ENCODE measurements around the gene G2E3. TPM values are rescaled to one million over a fixed set of nuclear protein-coding genes. Genes with fewer than 3 reads are reported as not detected.
"Not testable (repeated sequence)": the region's sequence is repeated elsewhere in the genome, so short reads cannot be mapped to it uniquely, and the experiment has no call there.

The G2E3 gene
- total RNA-seq, 4 donors from 2014 or later: 4.1 to 15.6 (median 11.7) TPM

DNA sequence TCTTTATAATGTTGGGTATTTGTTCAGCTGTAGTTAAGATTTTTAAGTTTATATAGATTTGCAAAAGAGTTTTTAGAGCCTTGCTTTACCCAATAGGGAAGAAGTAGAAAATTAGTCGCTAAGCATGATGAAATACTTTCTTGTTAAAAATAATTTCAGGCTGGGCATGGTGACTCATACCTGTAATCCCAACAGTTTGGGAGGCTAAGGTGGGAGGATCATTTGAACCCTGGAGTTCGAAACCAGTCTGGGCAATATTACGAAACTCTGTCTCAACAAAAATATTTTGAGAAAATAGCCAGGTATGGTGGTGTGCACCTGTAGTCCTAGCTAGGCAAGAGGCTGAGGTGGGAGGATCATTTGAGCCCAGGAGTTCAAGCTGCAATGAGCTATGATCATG is 44.4 kb downstream of the G2E3 start:
- no peak overlapping the region for H3K4me3 ChIP-seq
- no peaks in the 10 kb centered on the region for H3K27me3 ChIP-seq
- peaks cover 0 to 91% (median 0%) of the 10 kb centered on the region in 3 donors for H3K36me3 ChIP-seq
- intact Hi-C loops (cut with DNase I): no loop called here
- no peak overlapping the region for H3K27ac ChIP-seq
- TF ChIP-seq, protein P1, sequence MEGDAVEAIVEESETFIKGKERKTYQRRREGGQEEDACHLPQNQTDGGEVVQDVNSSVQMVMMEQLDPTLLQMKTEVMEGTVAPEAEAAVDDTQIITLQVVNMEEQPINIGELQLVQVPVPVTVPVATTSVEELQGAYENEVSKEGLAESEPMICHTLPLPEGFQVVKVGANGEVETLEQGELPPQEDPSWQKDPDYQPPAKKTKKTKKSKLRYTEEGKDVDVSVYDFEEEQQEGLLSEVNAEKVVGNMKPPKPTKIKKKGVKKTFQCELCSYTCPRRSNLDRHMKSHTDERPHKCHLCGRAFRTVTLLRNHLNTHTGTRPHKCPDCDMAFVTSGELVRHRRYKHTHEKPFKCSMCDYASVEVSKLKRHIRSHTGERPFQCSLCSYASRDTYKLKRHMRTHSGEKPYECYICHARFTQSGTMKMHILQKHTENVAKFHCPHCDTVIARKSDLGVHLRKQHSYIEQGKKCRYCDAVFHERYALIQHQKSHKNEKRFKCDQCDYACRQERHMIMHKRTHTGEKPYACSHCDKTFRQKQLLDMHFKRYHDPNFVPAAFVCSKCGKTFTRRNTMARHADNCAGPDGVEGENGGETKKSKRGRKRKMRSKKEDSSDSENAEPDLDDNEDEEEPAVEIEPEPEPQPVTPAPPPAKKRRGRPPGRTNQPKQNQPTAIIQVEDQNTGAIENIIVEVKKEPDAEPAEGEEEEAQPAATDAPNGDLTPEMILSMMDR (IDR thresholded peaks at IDR 0.05): no peak
- TF ChIP-seq POLR2A (IDR thresholded peaks at IDR 0.05): no peak
- no peaks in the 10 kb centered on the region for H3K9me3 ChIP-seq
- DNase-seq: no peak
- H3K4me1 ChIP-seq: no peaks in the 10 kb centered on the region
- WGBS, 2 donors: 77 to 95% methylated on average over 3 of the region's 3 CpGs

DNA sequence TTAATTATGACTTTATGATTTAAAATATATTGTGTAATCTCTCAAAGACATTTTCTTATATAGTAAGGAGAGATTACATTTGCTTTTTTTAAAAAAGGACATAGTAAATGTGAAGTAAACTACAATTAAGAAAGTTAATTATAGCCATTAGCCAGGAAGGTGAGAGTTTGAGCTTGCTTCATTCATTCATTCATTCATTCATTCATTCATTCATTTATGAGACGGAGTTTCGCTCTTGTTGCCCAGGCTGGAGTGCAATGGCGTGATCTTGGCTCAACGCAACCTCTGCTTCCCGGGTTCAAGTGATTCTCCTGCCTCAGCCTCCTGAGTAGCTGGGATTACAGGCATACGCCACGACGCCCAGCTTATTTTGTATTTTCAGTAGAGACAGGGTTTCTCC is 45.7 kb downstream of the G2E3 start:
- H3K9me3 ChIP-seq; H3K4me3 ChIP-seq; intact Hi-C loops (cut with DNase I); H3K4me1 ChIP-seq; DNase-seq; H3K27ac ChIP-seq; H3K27me3 ChIP-seq: not testable (repeated sequence)
- WGBS, 2 donors: 97 to 98% methylated on average over 8 of the region's 8 CpGs
- H3K36me3 ChIP-seq: peaks cover 0 to 80% (median 0%) of the 10 kb centered on the region in 3 donors

DNA sequence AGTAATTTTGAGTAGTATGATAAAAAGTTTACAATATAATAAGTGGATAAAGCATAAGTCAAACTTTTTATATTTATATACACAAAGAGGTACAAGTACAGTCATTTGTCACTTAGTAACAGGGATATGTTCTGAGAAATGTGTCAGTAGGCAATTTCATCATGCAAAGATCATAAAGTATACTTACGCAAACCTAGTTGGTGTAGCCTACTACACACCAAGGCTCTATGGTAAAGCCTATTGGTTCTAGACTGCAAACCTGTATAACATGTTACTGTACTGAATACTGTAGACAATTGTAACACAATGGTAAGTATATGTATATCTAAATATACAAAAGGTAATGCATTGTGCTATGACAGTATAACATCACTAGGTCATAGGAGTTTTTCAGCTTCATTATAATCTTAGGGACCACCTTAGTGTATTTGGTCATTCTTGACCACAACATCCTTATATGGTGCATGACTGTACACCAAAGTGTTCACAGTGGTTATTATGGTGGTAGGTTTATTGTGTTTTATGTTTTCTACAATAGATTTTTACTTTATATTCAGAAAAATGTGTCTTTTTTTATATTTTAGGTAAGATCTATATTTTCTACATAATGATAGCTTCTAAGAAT is 48.3 kb downstream of the G2E3 start:
- no peaks in the 10 kb centered on the region for H3K27me3 ChIP-seq
- no peak overlapping the region for H3K27ac ChIP-seq
- H3K36me3 ChIP-seq: peaks cover 0 to 57% (median 0%) of the 10 kb centered on the region in 3 donors
- no peak for DNase-seq
- WGBS, 2 donors: 97 to 100% methylated on average over 1 of the region's 1 CpG
- no peaks in the 10 kb centered on the region for H3K9me3 ChIP-seq
- H3K4me3 ChIP-seq: no peak overlapping the region
- TF ChIP-seq, protein P1 (IDR thresholded peaks at IDR 0.05): no peak
- no peak for TF ChIP-seq POLR2A (IDR thresholded peaks at IDR 0.05)
- peaks cover 0 to 13% (median 6%) of the 10 kb centered on the region in 3 donors for H3K4me1 ChIP-seq
- intact Hi-C loops (cut with DNase I): no loop called here

DNA sequence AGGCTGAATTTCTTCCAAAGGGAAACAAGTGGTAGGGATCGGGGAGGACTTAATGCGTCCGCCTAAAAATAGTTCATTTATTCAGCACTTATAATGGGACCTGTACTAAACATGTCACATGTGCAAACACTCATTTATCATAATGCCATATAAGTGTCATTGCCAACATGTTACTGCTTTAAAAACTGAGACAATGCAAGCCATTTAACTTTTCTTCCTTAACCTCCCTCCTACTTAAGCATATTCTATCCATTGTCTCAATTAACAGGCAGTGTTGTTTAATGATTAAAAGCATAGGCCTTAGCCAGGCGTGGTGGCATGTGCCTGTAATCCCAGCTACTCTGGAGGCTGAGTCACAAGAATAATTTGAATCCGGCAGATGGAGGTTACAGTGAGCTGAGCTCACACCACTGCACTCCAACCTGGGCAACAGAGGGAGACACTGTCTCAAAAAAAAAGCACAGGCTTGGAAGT is 49.6 kb downstream of the G2E3 start:
- TF ChIP-seq, protein P1 (IDR thresholded peaks at IDR 0.05): no peak
- TF ChIP-seq POLR2A (IDR thresholded peaks at IDR 0.05): no peak
- Histone ChIP-seq H3K27me3 (no peaks in the 10 kb centered on the region), H3K27ac (no peak overlapping the region), H3K4me3 (no peak overlapping the region), H3K4me1 (peaks cover 0 to 13% (median 6%) of the 10 kb centered on the region in 3 donors), H3K9me3 (no peaks in the 10 kb centered on the region), H3K36me3 (peaks cover 0 to 50% (median 0%) of the 10 kb centered on the region in 3 donors)
- DNase-seq: no peak
- intact Hi-C loops (cut with DNase I): no loop called here
- WGBS, 2 donors: 46 to 55% methylated on average over 5 of the region's 5 CpGs

DNA sequence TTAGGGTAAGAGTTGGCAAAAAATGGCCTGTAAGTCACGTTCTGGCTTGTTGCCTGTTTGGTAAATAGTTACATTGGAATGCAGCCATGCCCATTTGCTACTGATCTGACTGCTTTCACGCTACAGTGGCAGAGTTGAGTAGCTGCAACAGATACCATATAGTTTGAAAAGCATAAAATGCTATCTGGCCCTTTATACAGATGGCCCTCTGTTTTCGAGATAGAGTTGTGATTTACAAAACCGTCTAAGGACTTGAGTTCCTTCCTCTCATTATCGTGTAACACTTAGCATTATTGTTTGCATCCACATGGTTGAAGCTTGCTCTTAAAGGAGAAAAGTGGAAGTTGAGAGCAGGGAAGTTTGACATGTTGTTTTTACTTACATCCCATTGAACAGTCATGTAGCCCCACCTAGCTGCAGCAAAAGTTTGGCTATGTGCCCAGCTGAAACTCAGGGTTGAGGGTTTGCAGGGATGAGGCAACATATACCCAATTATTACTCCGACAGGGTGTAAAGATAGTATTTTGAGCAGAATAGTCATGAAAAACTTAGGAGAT is 51.9 kb downstream of the G2E3 start:
- DNase-seq: no peak
- intact Hi-C loops (cut with DNase I): no loop called here
- peaks cover 0 to 45% (median 0%) of the 10 kb centered on the region in 3 donors for H3K36me3 ChIP-seq

More for the DNA sequence above, 51.9 kb downstream of the G2E3 start:
- Histone ChIP-seq H3K4me3 (no peak overlapping the region), H3K4me1 (peaks cover 0 to 13% (median 6%) of the 10 kb centered on the region in 3 donors), H3K27me3 (no peaks in the 10 kb centered on the region), H3K9me3 (no peaks in the 10 kb centered on the region), H3K27ac (peak overlapping the region in 1 of 4 donors; percentile 18)
- TF ChIP-seq POLR2A (IDR thresholded peaks at IDR 0.05): no peak
- TF ChIP-seq, protein P1 (IDR thresholded peaks at IDR 0.05): peak in 2 of 6 experiments; percentile 14 to 39
- WGBS, 2 donors: 35 to 39% methylated on average over 6 of the region's 6 CpGs
